Transverse colon (tissue), 3 donors: ENCODE data around the gene GNAL.

Experiments used
- EP300 ChIP-seq: sonication (generic); formaldehyde crosslinking; IDR thresholded peaks from one replicate; pipeline ENCODE4 v1.6.1; 2017; ENCODE audit warnings: antibody characterized with exemption, low read depth
- POLR2A ChIP-seq: fragments of 450-650 bp; IDR thresholded peaks from one replicate; pipeline ENCODE4 v1.6.1; 2016; ENCODE audit warnings: antibody characterized with exemption, mild to moderate bottlenecking, moderate library complexity
- POLR2AphosphoS5 ChIP-seq, 3 donors: sonication (generic); formaldehyde crosslinking; IDR thresholded peaks; one replicate each; pipeline ENCODE4 v1.6.1; 2016; ENCODE audit warnings: antibody characterized with exemption in 3 of 3

GRCh38 chr18:11668441-11669169 lies 20.5 kb upstream of the GNAL start:
- TF ChIP-seq POLR2A (no peak), EP300 (no peak), POLR2AphosphoS5 (IDR thresholded peaks at IDR 0.05) (no peak)
